ENCODE data around the gene SCYGR2. TPM values are rescaled to one million over a fixed set of nuclear protein-coding genes. Genes with fewer than 3 reads are reported as not detected.
"Not testable (repeated sequence)": the region's sequence is repeated elsewhere in the genome, so short reads cannot be mapped to it uniquely, and the experiment has no call there.

Gene SCYGR2
- not detected in 2 replicates for total RNA-seq (2014; rRNA removed; shearing (Covaris generic); ENCODE audit: low replicate concordance)

GRCh38 chr2:227598835-227599503 is at the start of gene SCYGR2:
SCYGR2 (plus strand) TSS chr2:227598893; CDS start chr2:227598893, 0 bp downstream.
- DNase-seq (ENCODE audit: low read depth); in situ Hi-C loops (cut with HindIII; ENCODE audit: low pct_unique_long_range_greater_than_20kb, low sequenced_read_pairs): not testable (repeated sequence)

- DNase-seq (ENCODE audit: low read depth), result no peak
- in situ Hi-C loops (cut with HindIII; ENCODE audit: low pct_unique_long_range_greater_than_20kb, low sequenced_read_pairs), result no loop called here
Measured at GRCh38 chr2:227551836-227552235, 46.9 kb upstream of the SCYGR2 start.

GRCh38 chr2:227562581-227562980 is 36.1 kb upstream of the SCYGR2 start:
- in situ Hi-C loops (cut with HindIII; ENCODE audit: low pct_unique_long_range_greater_than_20kb, low sequenced_read_pairs), result no loop called here

GRCh38 chr2:227565080-227565479 is 33.6 kb upstream of the SCYGR2 start:
- in situ Hi-C loops (cut with HindIII; ENCODE audit: low pct_unique_long_range_greater_than_20kb, low sequenced_read_pairs), result no loop called here
- DNase-seq (ENCODE audit: low read depth), result no peak

More at GRCh38 chr2:227562581-227562980, 36.1 kb upstream of the SCYGR2 start:
- no peak for DNase-seq (ENCODE audit: low read depth)

GRCh38 chr2:227566012-227566411 is 32.7 kb upstream of the SCYGR2 start:
- DNase-seq (ENCODE audit: low read depth), result no peak
- in situ Hi-C loops (cut with HindIII; ENCODE audit: low pct_unique_long_range_greater_than_20kb, low sequenced_read_pairs), result no loop called here

- in situ Hi-C loops (cut with HindIII; ENCODE audit: low pct_unique_long_range_greater_than_20kb, low sequenced_read_pairs), result no loop called here
- no peak for DNase-seq (ENCODE audit: low read depth)
Measured at GRCh38 chr2:227568852-227569169, 29.9 kb upstream of the SCYGR2 start.

- DNase-seq (ENCODE audit: low read depth), result no peak
- in situ Hi-C loops (cut with HindIII; ENCODE audit: low pct_unique_long_range_greater_than_20kb, low sequenced_read_pairs), result no loop called here
Measured at GRCh38 chr2:227570615-227571014, 28.1 kb upstream of the SCYGR2 start.

- in situ Hi-C loops (cut with HindIII; ENCODE audit: low pct_unique_long_range_greater_than_20kb, low sequenced_read_pairs), result no loop called here
- DNase-seq (ENCODE audit: low read depth), result no peak
Measured at GRCh38 chr2:227576110-227576509, 22.6 kb upstream of the SCYGR2 start.

- in situ Hi-C loops (cut with HindIII; ENCODE audit: low pct_unique_long_range_greater_than_20kb, low sequenced_read_pairs), result no loop called here
- no peak for DNase-seq (ENCODE audit: low read depth)
Measured at GRCh38 chr2:227576812-227577211, 21.9 kb upstream of the SCYGR2 start.

- in situ Hi-C loops (cut with HindIII; ENCODE audit: low pct_unique_long_range_greater_than_20kb, low sequenced_read_pairs), result no loop called here
- no peak for DNase-seq (ENCODE audit: low read depth)
Measured at GRCh38 chr2:227577555-227577954, 21.1 kb upstream of the SCYGR2 start.

GRCh38 chr2:227578642-227579041 is 20.1 kb upstream of the SCYGR2 start:
- in situ Hi-C loops (cut with HindIII; ENCODE audit: low pct_unique_long_range_greater_than_20kb, low sequenced_read_pairs), result no loop called here
- DNase-seq (ENCODE audit: low read depth), result no peak

- in situ Hi-C loops (cut with HindIII; ENCODE audit: low pct_unique_long_range_greater_than_20kb, low sequenced_read_pairs), result no loop called here
Measured at GRCh38 chr2:227579791-227580190, 18.9 kb upstream of the SCYGR2 start.

GRCh38 chr2:227582369-227582768 is 16.3 kb upstream of the SCYGR2 start:
- in situ Hi-C loops (cut with HindIII; ENCODE audit: low pct_unique_long_range_greater_than_20kb, low sequenced_read_pairs), result no loop called here
- DNase-seq (ENCODE audit: low read depth), result no peak

More at GRCh38 chr2:227579791-227580190, 18.9 kb upstream of the SCYGR2 start:
- DNase-seq (ENCODE audit: low read depth), result no peak

GRCh38 chr2:227592694-227593387 is 5.9 kb upstream of the SCYGR2 start:
- in situ Hi-C loops (cut with HindIII; ENCODE audit: low pct_unique_long_range_greater_than_20kb, low sequenced_read_pairs), result no loop called here

GRCh38 chr2:227595797-227596196 is 2.9 kb upstream of the SCYGR2 start:
- in situ Hi-C loops (cut with HindIII; ENCODE audit: low pct_unique_long_range_greater_than_20kb, low sequenced_read_pairs), result no loop called here

More at GRCh38 chr2:227592694-227593387, 5.9 kb upstream of the SCYGR2 start:
- DNase-seq (ENCODE audit: low read depth), result no peak

GRCh38 chr2:227597036-227597435 is 1.7 kb upstream of the SCYGR2 start:
- in situ Hi-C loops (cut with HindIII; ENCODE audit: low pct_unique_long_range_greater_than_20kb, low sequenced_read_pairs), result no loop called here

More at GRCh38 chr2:227595797-227596196, 2.9 kb upstream of the SCYGR2 start:
- DNase-seq (ENCODE audit: low read depth), result no peak

GRCh38 chr2:227597998-227598397 is 695 bp upstream of the SCYGR2 start:
- in situ Hi-C loops (cut with HindIII; ENCODE audit: low pct_unique_long_range_greater_than_20kb, low sequenced_read_pairs), result no loop called here
- no peak for DNase-seq (ENCODE audit: low read depth)

More at GRCh38 chr2:227597036-227597435, 1.7 kb upstream of the SCYGR2 start:
- DNase-seq (ENCODE audit: low read depth), result no peak

- DNase-seq (ENCODE audit: low read depth), result no peak
Measured at GRCh38 chr2:227602358-227602757, 3.7 kb downstream of the SCYGR2 start.

GRCh38 chr2:227606476-227606875 is 7.8 kb downstream of the SCYGR2 start:
- in situ Hi-C loops (cut with HindIII; ENCODE audit: low pct_unique_long_range_greater_than_20kb, low sequenced_read_pairs), result no loop called here
- no peak for DNase-seq (ENCODE audit: low read depth)

More at GRCh38 chr2:227602358-227602757, 3.7 kb downstream of the SCYGR2 start:
- in situ Hi-C loops (cut with HindIII; ENCODE audit: low pct_unique_long_range_greater_than_20kb, low sequenced_read_pairs), result no loop called here

GRCh38 chr2:227607941-227608340 is 9.2 kb downstream of the SCYGR2 start:
- DNase-seq (ENCODE audit: low read depth), result no peak
- in situ Hi-C loops (cut with HindIII; ENCODE audit: low pct_unique_long_range_greater_than_20kb, low sequenced_read_pairs), result no loop called here

All from Caki2 (cell line).